Lower lobe of right lung (tissue), 2 donors: ENCODE data around the gene SLC5A2. TPM values are rescaled to one million over a fixed set of nuclear protein-coding genes. Genes with fewer than 3 reads are reported as not detected.
A peak's percentile ranks its signal among the peaks of the same experiment; 100 is the strongest.
"Not testable (repeated sequence)": the region's sequence is repeated elsewhere in the genome, so short reads cannot be mapped to it uniquely, and the experiment has no call there.

Experiments
- ATAC-seq, 2 donors: fragments of 200-7000 bp; cut with Tn5 transposase; one replicate each; pipeline ENCODE4 v1.9.1; 2020 to 2022; ENCODE audit warnings: mild to moderate bottlenecking in 2 of 2, moderate library complexity in 2 of 2
- DNase-seq: peaks from one replicate; pipeline ENCODE4 v3.0.0-alpha.2; 2020
- H3K27ac ChIP-seq: fragments of 200-600 bp; one replicate; pipeline ENCODE4 v1.8.0; 2022
- H3K27me3 ChIP-seq: fragments of 200-600 bp; one replicate; pipeline ENCODE4 v1.8.0; 2022; ENCODE audit warnings: low read depth
- H3K36me3 ChIP-seq: fragments of 200-600 bp; one replicate; pipeline ENCODE4 v1.8.0; 2022; ENCODE audit warnings: mild to moderate bottlenecking
- H3K4me1 ChIP-seq: fragments of 200-600 bp; one replicate; pipeline ENCODE4 v1.8.0; 2022
- H3K4me3 ChIP-seq: fragments of 200-600 bp; one replicate; pipeline ENCODE4 v1.8.0; 2022; ENCODE audit warnings: mild to moderate bottlenecking
- H3K9me3 ChIP-seq: fragments of 200-600 bp; one replicate; pipeline ENCODE4 v1.8.0; 2022
- CTCF ChIP-seq: fragments of 200-600 bp; IDR thresholded peaks from one replicate; pipeline ENCODE4 v1.8.0; 2022; ENCODE audit warnings: antibody characterized with exemption, mild to moderate bottlenecking
- intact Hi-C: fragments of 100-400 bp; cut with DNase I; formaldehyde crosslinking; loops from one replicate; pipeline ENCODE4 v1.11.0; 2022
- long read RNA-seq: library from polyadenylated mRNA; unstranded; transcript quantifications from one replicate; pipeline ENCODE4 v2.0.0, GENCODE V29; 2021
- total RNA-seq: library from RNA; stranded (reverse); fragmentation: NEBNext Ultra II Directional; extraction: Animal tissue kit (Norgen Biotek cat#: 25700); gene quantifications from one replicate; pipeline ENCODE4 v1.2.1, GENCODE V29; 2021
- donor health status: DM: no; HTN: yes; CAD: no; lungs with severe emphysema.

SLC5A2 gene
- 2.0 TPM for total RNA-seq
- long read RNA-seq, partial matches to known transcripts = 0 of 1 reads
- long read RNA-seq, other reads (novel, unspliced or antisense) = 1 of 1 reads

- Histone ChIP-seq H3K36me3 (peaks cover 3% of the 10 kb centered on the region), H3K27ac (no peak within 1 kb of the TSS), H3K27me3 (no peaks in the 10 kb centered on the region), H3K4me1 (peaks cover 28% of the 10 kb centered on the region), H3K4me3 (no peak within 1 kb of the TSS), H3K9me3 (no peaks in the 10 kb centered on the region)
- intact Hi-C loops = no loop called here
- no peak for TF ChIP-seq CTCF
- ATAC-seq = no peak
- no peak for DNase-seq
Observed at GRCh38 chr16:31483081-31483480, at the start of gene SLC5A2. SLC5A2 (plus strand) TSS chr16:31483123; CDS start chr16:31483137, 14 bp downstream.

- no peak for TF ChIP-seq CTCF
- no peak overlapping the region for H3K4me3 ChIP-seq
- intact Hi-C loops = no loop called here
- no peaks in the 10 kb centered on the region for H3K4me1 ChIP-seq
- DNase-seq (no peak), ATAC-seq (peak in 1 of 2 donors; percentile 36)
- H3K27ac ChIP-seq = no peak overlapping the region
- H3K36me3 ChIP-seq = no peaks in the 10 kb centered on the region
- H3K9me3 ChIP-seq = no peaks in the 10 kb centered on the region
- no peaks in the 10 kb centered on the region for H3K27me3 ChIP-seq
Observed at GRCh38 chr16:31435341-31436220, 47.3 kb upstream of the SLC5A2 start.

- intact Hi-C loops = no loop called here
- Histone ChIP-seq H3K27me3 (no peaks in the 10 kb centered on the region), H3K4me3 (no peak overlapping the region), H3K4me1 (no peaks in the 10 kb centered on the region), H3K36me3 (no peaks in the 10 kb centered on the region), H3K27ac (no peak overlapping the region), H3K9me3 (no peaks in the 10 kb centered on the region)
- ATAC-seq (peak in 1 of 2 donors; percentile 25), DNase-seq (no peak)
- TF ChIP-seq CTCF = no peak
Observed at GRCh38 chr16:31436221-31437045, 46.5 kb upstream of the SLC5A2 start.

GRCh38 chr16:31438414-31438813, 44.5 kb upstream of the SLC5A2 start:
- H3K27me3 ChIP-seq = no peaks in the 10 kb centered on the region
- ATAC-seq = no peak
- DNase-seq = no peak

GRCh38 chr16:31439023-31439422, 43.9 kb upstream of the SLC5A2 start:
- ATAC-seq, H3K4me1 ChIP-seq, DNase-seq, H3K9me3 ChIP-seq, intact Hi-C loops, H3K4me3 ChIP-seq, H3K27ac ChIP-seq, H3K27me3 ChIP-seq, H3K36me3 ChIP-seq: not testable (repeated sequence)

More at GRCh38 chr16:31438414-31438813, 44.5 kb upstream of the SLC5A2 start:
- no peak for TF ChIP-seq CTCF
- Histone ChIP-seq H3K9me3 (no peaks in the 10 kb centered on the region), H3K36me3 (no peaks in the 10 kb centered on the region), H3K4me1 (peaks cover 9% of the 10 kb centered on the region), H3K27ac (no peak overlapping the region), H3K4me3 (no peak overlapping the region)
- intact Hi-C loops = no loop called here
